ENCODE data around the gene BAIAP2L2.

BAIAP2L2 gene

GRCh38 chr22:38056969-38057891 is 53.3 kb downstream of the BAIAP2L2 start, which contains the start of gene PICK1:
Gene PICK1 (plus strand): TSS chr22:38057404. CDS start chr22:38057810, 406 bp downstream.
- peak within 1 kb of the TSS; percentile 97 for H3K27ac Mint-ChIP-seq
- H3K27me3 Mint-ChIP-seq, result no peaks in the 10 kb centered on the region
- peaks cover 7% of the 10 kb centered on the region for H3K36me3 Mint-ChIP-seq (ENCODE audit: low read depth)
- H3K9me3 Mint-ChIP-seq, result no peaks in the 10 kb centered on the region
- H3K4me3 Mint-ChIP-seq, result peak within 1 kb of the TSS; percentile 93
- peak; percentile 82 for ATAC-seq
- H3K4me1 Mint-ChIP-seq, result peaks cover 12% of the 10 kb centered on the region
- peak; percentile 84 for DNase-seq

- H3K27me3 Mint-ChIP-seq, result no peaks in the 10 kb centered on the region
- no peak overlapping the region for H3K4me3 Mint-ChIP-seq
- peak; percentile 80 for ATAC-seq
Measured at GRCh38 chr22:38051900-38052862, 58.3 kb downstream of the BAIAP2L2 start.

DNA sequence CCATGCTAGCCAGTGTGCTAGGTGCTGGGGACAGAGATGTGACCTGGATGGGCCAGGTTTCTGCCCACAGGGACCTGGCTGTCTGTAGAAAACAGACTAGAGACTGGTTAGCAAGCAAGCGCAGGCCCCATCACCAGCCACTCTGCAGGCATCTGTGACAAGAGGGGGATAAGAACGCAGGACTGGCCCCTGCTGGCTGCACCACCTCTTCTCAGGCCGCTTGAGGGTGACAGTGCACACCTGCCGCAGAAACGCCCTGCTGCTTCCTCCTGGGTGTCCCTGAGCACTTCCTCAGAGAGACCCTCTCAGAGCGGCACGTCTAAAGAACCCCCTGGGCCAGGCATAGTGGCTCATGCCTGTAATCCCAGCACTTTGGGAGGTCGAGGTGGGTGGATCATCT is 59.2 kb downstream of the BAIAP2L2 start:
- Mint-ChIP-seq H3K4me3 (no peak overlapping the region), H3K9me3 (no peaks in the 10 kb centered on the region), H3K27me3 (no peaks in the 10 kb centered on the region), H3K36me3 (ENCODE audit: low read depth) (no peaks in the 10 kb centered on the region), H3K27ac (no peak overlapping the region), H3K4me1 (no peaks in the 10 kb centered on the region)
- DNase-seq (no peak), ATAC-seq (no peak)

More at GRCh38 chr22:38051900-38052862, 58.3 kb downstream of the BAIAP2L2 start:
- peaks cover 5% of the 10 kb centered on the region for H3K4me1 Mint-ChIP-seq
- DNase-seq, result peak; percentile 82
- no peaks in the 10 kb centered on the region for H3K36me3 Mint-ChIP-seq (ENCODE audit: low read depth)
- no peak overlapping the region for H3K27ac Mint-ChIP-seq
- no peaks in the 10 kb centered on the region for H3K9me3 Mint-ChIP-seq

DNA sequence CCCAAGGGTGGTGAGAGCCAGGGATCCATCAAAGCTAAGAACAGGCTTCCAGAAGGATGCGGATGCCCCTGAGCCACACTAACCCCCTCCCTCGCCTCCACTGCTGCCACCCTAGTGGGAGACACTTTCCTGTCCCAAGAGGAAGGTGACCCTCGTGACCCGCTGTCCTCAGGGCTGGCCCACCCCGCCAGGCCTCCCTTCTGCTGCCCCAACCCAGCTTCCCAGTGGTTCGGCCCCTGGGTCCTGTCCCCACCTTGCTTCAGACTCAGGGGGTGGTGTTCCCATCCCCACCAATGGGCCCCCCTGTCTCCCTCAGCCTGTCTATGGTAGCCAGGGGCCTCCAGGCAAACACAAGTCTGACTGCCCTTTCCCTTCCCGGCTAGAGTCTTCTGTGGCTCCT is 59.8 kb downstream of the BAIAP2L2 start:
- ATAC-seq, result no peak
- no peaks in the 10 kb centered on the region for H3K27me3 Mint-ChIP-seq

DNA sequence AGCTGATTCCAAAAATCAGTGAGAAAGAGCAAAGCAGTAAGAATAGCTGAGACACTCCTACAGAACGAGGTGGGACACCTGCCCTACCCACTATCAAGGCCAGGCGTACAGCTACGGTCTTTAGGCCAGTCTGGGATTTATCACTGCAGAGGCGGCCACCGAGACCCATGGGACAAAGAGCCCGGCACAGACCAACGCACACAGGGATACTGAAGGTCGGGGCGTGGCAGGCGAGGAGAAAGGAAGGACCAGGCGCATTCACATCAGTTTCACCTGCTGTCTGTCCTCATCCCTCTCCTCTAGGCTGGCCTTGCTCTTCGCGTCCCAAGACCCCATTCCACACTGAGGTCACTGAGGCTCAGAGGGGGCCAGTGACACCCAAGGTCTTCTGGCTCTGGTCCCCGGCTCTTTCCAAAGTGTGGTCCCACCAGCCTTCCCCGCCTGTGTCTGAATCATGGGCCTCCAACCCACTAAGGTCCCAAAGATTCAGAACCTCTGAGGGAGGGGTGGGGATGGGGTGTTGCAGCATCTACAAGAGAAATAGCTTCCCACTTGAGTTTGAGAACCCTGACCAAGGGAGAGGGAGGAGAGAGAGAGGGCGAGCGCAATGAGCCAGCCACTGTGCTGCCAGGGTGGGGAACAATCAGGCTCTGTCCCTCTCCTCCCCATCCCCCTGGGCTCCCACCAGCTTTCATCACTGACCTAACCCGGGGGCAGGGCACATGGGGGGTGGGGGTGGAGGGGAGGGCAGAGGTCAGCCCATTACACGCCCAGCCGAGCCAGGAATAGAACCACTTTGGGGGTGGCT is 60.5 kb downstream of the BAIAP2L2 start:
- H3K27me3 Mint-ChIP-seq, result no peaks in the 10 kb centered on the region
- no peak for ATAC-seq
- no peaks in the 10 kb centered on the region for H3K36me3 Mint-ChIP-seq (ENCODE audit: low read depth)
- H3K9me3 Mint-ChIP-seq, result no peaks in the 10 kb centered on the region
- H3K27ac Mint-ChIP-seq, result no peak overlapping the region
- no peak overlapping the region for H3K4me3 Mint-ChIP-seq
- no peak for DNase-seq
- H3K4me1 Mint-ChIP-seq, result no peaks in the 10 kb centered on the region

More for the DNA sequence above, 59.8 kb downstream of the BAIAP2L2 start:
- no peaks in the 10 kb centered on the region for H3K9me3 Mint-ChIP-seq
- H3K4me1 Mint-ChIP-seq, result no peaks in the 10 kb centered on the region
- H3K27ac Mint-ChIP-seq, result no peak overlapping the region
- H3K36me3 Mint-ChIP-seq (ENCODE audit: low read depth), result no peaks in the 10 kb centered on the region
- no peak for DNase-seq
- H3K4me3 Mint-ChIP-seq, result no peak overlapping the region

GRCh38 chr22:38046070-38046748 is 64.3 kb downstream of the BAIAP2L2 start:
- Mint-ChIP-seq H3K4me3 (no peak overlapping the region), H3K27me3 (no peaks in the 10 kb centered on the region), H3K27ac (no peak overlapping the region), H3K4me1 (no peaks in the 10 kb centered on the region), H3K36me3 (ENCODE audit: low read depth) (no peaks in the 10 kb centered on the region), H3K9me3 (no peaks in the 10 kb centered on the region)
- DNase-seq, result no peak
- ATAC-seq, result no peak

GRCh38 chr22:38043151-38044039 is 67.1 kb downstream of the BAIAP2L2 start:
- Mint-ChIP-seq H3K4me1 (no peaks in the 10 kb centered on the region), H3K27ac (no peak overlapping the region), H3K27me3 (no peaks in the 10 kb centered on the region), H3K36me3 (ENCODE audit: low read depth) (no peaks in the 10 kb centered on the region), H3K4me3 (no peak overlapping the region), H3K9me3 (no peaks in the 10 kb centered on the region)
- DNase-seq (no peak), ATAC-seq (no peak)

DNA sequence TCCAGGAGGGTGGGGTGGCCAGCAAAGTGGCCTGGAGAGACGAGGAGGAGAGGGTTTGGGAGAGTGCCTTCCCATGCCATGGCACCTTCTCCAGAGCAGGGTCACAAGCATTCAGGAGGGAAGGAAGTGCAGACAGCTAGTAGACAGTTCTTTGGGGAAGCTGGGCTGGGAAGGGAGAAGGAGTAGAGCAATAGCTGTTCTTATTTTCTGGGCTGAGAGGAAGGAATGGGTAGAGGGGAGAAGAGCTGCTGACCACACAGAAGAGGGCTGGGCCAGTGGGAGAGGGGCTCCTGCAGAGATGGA is 68.0 kb downstream of the BAIAP2L2 start:
- no peaks in the 10 kb centered on the region for H3K36me3 Mint-ChIP-seq (ENCODE audit: low read depth)
- H3K4me1 Mint-ChIP-seq, result no peaks in the 10 kb centered on the region
- H3K27ac Mint-ChIP-seq, result no peak overlapping the region
- DNase-seq (no peak), ATAC-seq (no peak)
- H3K27me3 Mint-ChIP-seq, result no peaks in the 10 kb centered on the region
- H3K4me3 Mint-ChIP-seq, result no peak overlapping the region
- no peaks in the 10 kb centered on the region for H3K9me3 Mint-ChIP-seq

- H3K9me3 Mint-ChIP-seq, result no peaks in the 10 kb centered on the region
- no peaks in the 10 kb centered on the region for H3K36me3 Mint-ChIP-seq (ENCODE audit: low read depth)
- no peak for DNase-seq
- H3K27ac Mint-ChIP-seq, result no peak overlapping the region
- no peaks in the 10 kb centered on the region for H3K27me3 Mint-ChIP-seq
- ATAC-seq, result no peak
- no peaks in the 10 kb centered on the region for H3K4me1 Mint-ChIP-seq
- H3K4me3 Mint-ChIP-seq, result no peak overlapping the region
Measured at GRCh38 chr22:38041760-38042487, 68.6 kb downstream of the BAIAP2L2 start.

DNA sequence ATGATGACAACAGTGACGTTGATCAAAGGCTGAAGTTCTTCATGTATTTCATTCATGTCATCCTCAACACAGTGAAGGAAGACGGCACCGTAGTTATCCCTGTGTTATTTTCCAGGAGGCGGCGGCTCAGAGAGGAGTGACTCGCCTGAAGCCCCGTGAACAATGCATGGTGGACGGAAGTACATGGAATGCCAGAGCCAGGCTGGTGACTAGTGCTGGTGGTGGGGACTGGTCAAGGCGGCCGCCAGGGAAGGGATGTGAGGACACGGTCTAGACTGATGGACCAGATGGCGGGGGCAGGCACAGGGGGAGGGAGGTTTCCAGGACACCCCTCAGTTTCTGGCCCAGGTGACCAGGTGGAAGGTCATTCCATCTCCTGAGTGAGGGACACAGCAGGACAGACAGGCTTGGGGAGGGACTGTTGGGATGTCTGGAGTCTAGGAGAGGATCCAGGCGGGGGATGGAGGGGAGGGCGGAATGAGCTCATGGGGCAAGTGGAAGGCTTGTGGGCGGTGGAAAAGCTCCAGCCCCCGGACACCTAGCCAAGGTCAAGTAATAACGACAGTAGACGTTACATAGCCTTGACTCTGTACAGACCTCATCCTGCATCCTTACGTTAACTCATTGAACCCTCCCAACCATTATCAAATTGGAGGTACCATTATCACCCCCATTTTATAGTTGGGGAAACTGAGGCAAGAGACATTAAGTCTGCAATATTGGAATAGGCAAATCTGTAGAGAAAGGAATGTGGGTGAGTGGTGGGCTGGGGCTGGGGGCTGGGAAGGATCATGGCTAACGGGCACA is 69.3 kb downstream of the BAIAP2L2 start:
- Mint-ChIP-seq H3K4me3 (no peak overlapping the region), H3K27me3 (no peaks in the 10 kb centered on the region), H3K4me1 (no peaks in the 10 kb centered on the region), H3K9me3 (no peaks in the 10 kb centered on the region), H3K27ac (no peak overlapping the region), H3K36me3 (ENCODE audit: low read depth) (no peaks in the 10 kb centered on the region)
- no peak for ATAC-seq
- DNase-seq, result no peak

DNA sequence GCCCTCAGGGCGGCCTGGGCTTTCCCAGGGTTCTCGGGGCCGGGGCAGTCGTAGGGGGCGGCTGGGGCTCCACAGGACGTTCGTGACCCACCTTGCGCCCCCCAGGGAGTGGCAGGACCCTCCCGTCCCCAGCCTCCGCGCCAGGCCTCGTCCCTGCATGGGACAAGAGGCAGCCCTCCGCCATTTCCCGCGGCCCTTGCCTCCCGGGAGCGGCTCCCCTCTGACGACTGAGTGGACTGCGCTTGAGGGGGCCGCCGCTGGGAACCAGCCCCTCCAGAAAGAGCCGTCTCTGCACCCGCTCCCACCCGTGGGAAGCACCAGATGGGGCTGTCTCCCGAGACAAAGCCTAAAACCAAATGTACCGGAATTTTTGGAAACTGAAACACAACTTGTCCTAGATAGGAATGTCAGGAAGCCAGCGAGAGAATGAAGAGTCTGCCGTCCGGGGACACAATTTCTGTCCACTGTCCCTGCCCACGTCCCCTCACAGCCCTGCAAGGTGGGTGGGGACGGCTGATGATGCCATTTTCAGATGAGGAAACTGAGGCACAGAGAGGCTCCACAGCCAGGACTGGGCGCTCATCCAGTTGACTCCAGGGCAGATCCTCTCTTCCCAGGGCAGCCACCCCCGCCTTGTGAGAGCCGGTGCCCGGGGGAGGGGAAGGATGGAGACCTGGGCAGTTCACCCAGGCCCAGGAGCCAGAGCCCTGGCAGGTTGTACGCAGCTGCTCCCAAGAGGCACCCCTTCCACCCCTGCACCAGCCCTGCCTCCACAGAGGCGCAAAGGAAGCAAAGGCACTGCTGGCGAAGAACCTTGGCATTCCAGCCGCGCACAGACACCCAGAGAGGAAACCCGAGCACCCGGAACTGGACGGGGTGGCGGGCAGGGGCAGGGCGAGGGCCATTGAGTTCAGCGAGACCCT is 71.3 kb downstream of the BAIAP2L2 start:
- Mint-ChIP-seq H3K9me3 (no peaks in the 10 kb centered on the region), H3K4me1 (no peaks in the 10 kb centered on the region), H3K36me3 (ENCODE audit: low read depth) (no peaks in the 10 kb centered on the region), H3K27me3 (no peaks in the 10 kb centered on the region), H3K4me3 (no peak overlapping the region), H3K27ac (no peak overlapping the region)
- ATAC-seq (no peak), DNase-seq (no peak)

Measured in activated naive CD8-positive, alpha-beta T cell treated with anti-CD3 and anti-CD28 coated beads, Interleukin-2, amount 50 U/mL, for 24 hours (primary cell).